ENCODE results near the gene FOXC2. TPM values are rescaled to one million over a fixed set of nuclear protein-coding genes. Genes with fewer than 3 reads are reported as not detected.

The FOXC2 gene
- total RNA-seq, 1 donor from 2014 or later = not detected

DNA sequence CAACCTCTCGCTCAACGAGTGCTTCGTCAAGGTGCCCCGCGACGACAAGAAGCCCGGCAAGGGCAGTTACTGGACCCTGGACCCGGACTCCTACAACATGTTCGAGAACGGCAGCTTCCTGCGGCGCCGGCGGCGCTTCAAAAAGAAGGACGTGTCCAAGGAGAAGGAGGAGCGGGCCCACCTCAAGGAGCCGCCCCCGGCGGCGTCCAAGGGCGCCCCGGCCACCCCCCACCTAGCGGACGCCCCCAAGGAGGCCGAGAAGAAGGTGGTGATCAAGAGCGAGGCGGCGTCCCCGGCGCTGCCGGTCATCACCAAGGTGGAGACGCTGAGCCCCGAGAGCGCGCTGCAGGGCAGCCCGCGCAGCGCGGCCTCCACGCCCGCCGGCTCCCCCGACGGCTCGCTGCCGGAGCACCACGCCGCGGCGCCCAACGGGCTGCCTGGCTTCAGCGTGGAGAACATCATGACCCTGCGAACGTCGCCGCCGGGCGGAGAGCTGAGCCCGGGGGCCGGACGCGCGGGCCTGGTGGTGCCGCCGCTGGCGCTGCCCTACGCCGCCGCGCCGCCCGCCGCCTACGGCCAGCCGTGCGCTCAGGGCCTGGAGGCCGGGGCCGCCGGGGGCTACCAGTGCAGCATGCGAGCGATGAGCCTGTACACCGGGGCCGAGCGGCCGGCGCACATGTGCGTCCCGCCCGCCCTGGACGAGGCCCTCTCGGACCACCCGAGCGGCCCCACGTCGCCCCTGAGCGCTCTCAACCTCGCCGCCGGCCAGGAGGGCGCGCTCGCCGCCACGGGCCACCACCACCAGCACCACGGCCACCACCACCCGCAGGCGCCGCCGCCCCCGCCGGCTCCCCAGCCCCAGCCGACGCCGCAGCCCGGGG lies 1.3 kb downstream of the FOXC2 start:
- no peaks in the 10 kb centered on the region for H3K36me3 Mint-ChIP-seq (ENCODE audit: low read depth)
- peaks cover 29% of the 10 kb centered on the region for H3K4me1 Mint-ChIP-seq
- ATAC-seq (ENCODE audit: low read depth) (no peak), DNase-seq (no peak)
- H3K9me3 Mint-ChIP-seq = no peaks in the 10 kb centered on the region
- no peak overlapping the region for H3K27ac Mint-ChIP-seq
- H3K27me3 Mint-ChIP-seq = peaks cover 57% of the 10 kb centered on the region
- intact Hi-C loops (cut with micrococcal nuclease) = loop anchor here (5.0 to 10.0 kb wide), 2 partner anchors 56 to 197 kb away; partner anchors contain the start of gene FOXF1
- ChIA-PET POLR2A (no interaction called here), CTCF (no interaction called here)
- H3K4me3 Mint-ChIP-seq = no peak overlapping the region
- TF ChIP-seq, protein P1, sequence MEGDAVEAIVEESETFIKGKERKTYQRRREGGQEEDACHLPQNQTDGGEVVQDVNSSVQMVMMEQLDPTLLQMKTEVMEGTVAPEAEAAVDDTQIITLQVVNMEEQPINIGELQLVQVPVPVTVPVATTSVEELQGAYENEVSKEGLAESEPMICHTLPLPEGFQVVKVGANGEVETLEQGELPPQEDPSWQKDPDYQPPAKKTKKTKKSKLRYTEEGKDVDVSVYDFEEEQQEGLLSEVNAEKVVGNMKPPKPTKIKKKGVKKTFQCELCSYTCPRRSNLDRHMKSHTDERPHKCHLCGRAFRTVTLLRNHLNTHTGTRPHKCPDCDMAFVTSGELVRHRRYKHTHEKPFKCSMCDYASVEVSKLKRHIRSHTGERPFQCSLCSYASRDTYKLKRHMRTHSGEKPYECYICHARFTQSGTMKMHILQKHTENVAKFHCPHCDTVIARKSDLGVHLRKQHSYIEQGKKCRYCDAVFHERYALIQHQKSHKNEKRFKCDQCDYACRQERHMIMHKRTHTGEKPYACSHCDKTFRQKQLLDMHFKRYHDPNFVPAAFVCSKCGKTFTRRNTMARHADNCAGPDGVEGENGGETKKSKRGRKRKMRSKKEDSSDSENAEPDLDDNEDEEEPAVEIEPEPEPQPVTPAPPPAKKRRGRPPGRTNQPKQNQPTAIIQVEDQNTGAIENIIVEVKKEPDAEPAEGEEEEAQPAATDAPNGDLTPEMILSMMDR (IDR thresholded peaks at IDR 0.05) = no peak

- no peak for ATAC-seq (ENCODE audit: low read depth)
- H3K4me1 Mint-ChIP-seq = peaks cover 21% of the 10 kb centered on the region
- DNase-seq = no peak
- H3K36me3 Mint-ChIP-seq (ENCODE audit: low read depth) = no peaks in the 10 kb centered on the region
- TF ChIP-seq, protein P1 (IDR thresholded peaks at IDR 0.05) = no peak
- intact Hi-C loops (cut with micrococcal nuclease) = loop anchor here (5.0 to 10.0 kb wide), 2 partner anchors 57 to 196 kb away; partner anchors contain the start of gene FOXF1
- H3K27ac Mint-ChIP-seq = no peak overlapping the region
- H3K9me3 Mint-ChIP-seq = no peaks in the 10 kb centered on the region
- H3K4me3 Mint-ChIP-seq = no peak overlapping the region
- H3K27me3 Mint-ChIP-seq = peaks cover 59% of the 10 kb centered on the region
- POLR2A ChIA-PET = no interaction called here
- CTCF ChIA-PET = no interaction called here
Measured at GRCh38 chr16:86568677-86569623, 2.3 kb downstream of the FOXC2 start.

DNA sequence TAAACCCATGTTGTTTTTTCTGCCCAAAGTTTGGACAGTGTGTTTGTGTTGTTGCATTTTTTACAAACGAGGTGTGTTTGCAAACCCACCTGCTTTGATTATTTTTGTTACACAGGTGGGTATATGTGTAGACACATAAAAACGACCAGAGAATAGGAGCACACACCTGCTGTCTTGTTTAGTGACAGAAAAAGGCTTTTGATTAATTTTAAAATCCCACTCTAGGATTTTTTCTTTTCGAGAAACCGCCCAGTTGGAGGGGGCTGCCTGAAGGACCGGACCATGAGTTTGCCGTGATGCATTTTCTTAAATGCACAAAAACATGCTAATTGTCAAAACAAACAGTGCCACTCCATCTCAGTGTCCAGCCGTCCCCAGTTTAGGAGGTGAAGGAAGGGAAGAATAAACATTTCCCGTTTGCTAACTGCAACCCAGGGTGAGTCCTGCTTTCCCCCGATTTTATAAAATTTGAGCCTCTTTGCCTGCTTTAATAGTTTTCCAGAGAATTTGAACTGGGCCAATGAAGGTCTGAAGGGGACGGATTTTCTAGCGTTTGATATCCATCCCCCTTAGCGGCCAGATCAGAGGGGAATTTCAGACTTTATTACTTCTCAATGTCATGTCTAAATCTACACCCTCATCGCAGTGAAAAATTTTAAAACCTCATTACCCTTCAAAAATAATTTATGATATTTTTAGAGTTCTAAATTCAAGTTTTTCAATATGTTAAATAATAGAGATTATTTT lies 3.2 kb downstream of the FOXC2 start:
- ChIA-PET CTCF (no interaction called here), POLR2A (no interaction called here)
- no peak overlapping the region for H3K4me3 Mint-ChIP-seq
- no peak for ATAC-seq (ENCODE audit: low read depth)
- intact Hi-C loops (cut with micrococcal nuclease) = loop anchor here (5.0 to 10.0 kb wide), 2 partner anchors 58 to 195 kb away; partner anchors contain the start of gene FOXF1
- H3K9me3 Mint-ChIP-seq = no peaks in the 10 kb centered on the region
- H3K27me3 Mint-ChIP-seq = peaks cover 62% of the 10 kb centered on the region
- no peak for DNase-seq
- H3K36me3 Mint-ChIP-seq (ENCODE audit: low read depth) = no peaks in the 10 kb centered on the region
- TF ChIP-seq, protein P1 (IDR thresholded peaks at IDR 0.05) = no peak
- no peak overlapping the region for H3K27ac Mint-ChIP-seq
- peaks cover 13% of the 10 kb centered on the region for H3K4me1 Mint-ChIP-seq

GRCh38 chr16:86570558-86571529 lies 4.2 kb downstream of the FOXC2 start:
- ATAC-seq (ENCODE audit: low read depth) (no peak), DNase-seq (no peak)
- no peaks in the 10 kb centered on the region for H3K36me3 Mint-ChIP-seq (ENCODE audit: low read depth)
- no peaks in the 10 kb centered on the region for H3K9me3 Mint-ChIP-seq
- H3K4me1 Mint-ChIP-seq = peaks cover 13% of the 10 kb centered on the region
- CTCF ChIA-PET = no interaction called here
- H3K27ac Mint-ChIP-seq = no peak overlapping the region
- intact Hi-C loops (cut with micrococcal nuclease) = no loop called here
- TF ChIP-seq, protein P1 (IDR thresholded peaks at IDR 0.05) = no peak
- POLR2A ChIA-PET = interaction anchor here (0.6 kb wide), 1 partner anchor 1195 kb away, joined by 3 read pairs; the partner anchor contains the start of gene KLHDC4
- peaks cover 61% of the 10 kb centered on the region for H3K27me3 Mint-ChIP-seq
- no peak overlapping the region for H3K4me3 Mint-ChIP-seq

Data from activated B cell treated with CpG ODN at 0.5 μM for 24 hours (primary cell).